MCF 10A (cell line): Measurements from ENCODE around the gene IER5L. TPM values are rescaled to one million over a fixed set of nuclear protein-coding genes. Genes with fewer than 3 reads are reported as not detected.

ENCODE experiments used
- BruUV-seq: library from RNA; stranded (reverse); fragments of 400-500 nt; replicated peaks from 2 replicates; lab custom pipeline; 2021; lab: Mats Ljungman, UMichigan
- CTCF ChIA-PET: fragments of 300-600 bp; sonication (Branson Sonifier 250); formaldehyde crosslinking; extraction: SDS; loops from one replicate; lab custom pipeline; 2021; ENCODE audit warnings: antibody characterized with exemption, inconsistent platforms; lab: Yijun Ruan, JAX
- POLR2A ChIA-PET: fragments of 300-600, 350-650 bp; sonication (Branson Sonifier 250); formaldehyde crosslinking; extraction: SDS; loops from one replicate; lab custom pipeline; 2020; ENCODE audit warnings: antibody characterized with exemption, inconsistent platforms; lab: Yijun Ruan, JAX
- DNase-seq: peaks from one replicate; pipeline ENCODE4 v3.0.0-alpha.2; 2018; ENCODE audit not compliant: unreplicated experiment
- H3K27ac Mint-ChIP-seq: one replicate; pipeline ENCODE4 v1.8.0; 2022; ENCODE audit warnings: mild to moderate bottlenecking, low read depth, mixed read lengths; ENCODE audit not compliant: unreplicated experiment
- H3K27me3 Mint-ChIP-seq: one replicate; pipeline ENCODE4 v1.8.0; 2022; ENCODE audit warnings: mixed read lengths; ENCODE audit not compliant: insufficient read depth, unreplicated experiment
- H3K36me3 Mint-ChIP-seq: one replicate; pipeline ENCODE4 v1.8.0; 2022; ENCODE audit warnings: mild to moderate bottlenecking, moderate library complexity, mixed read lengths; ENCODE audit not compliant: insufficient read depth, unreplicated experiment
- H3K4me1 Mint-ChIP-seq: one replicate; pipeline ENCODE4 v1.8.0; 2022; ENCODE audit warnings: mixed read lengths; ENCODE audit not compliant: insufficient read depth, unreplicated experiment
- H3K4me3 Mint-ChIP-seq: one replicate; pipeline ENCODE4 v1.8.0; 2022; ENCODE audit warnings: mild to moderate bottlenecking, moderate library complexity, mixed read lengths; ENCODE audit not compliant: unreplicated experiment
- H3K9me3 Mint-ChIP-seq: one replicate; pipeline ENCODE4 v1.8.0; 2022; ENCODE audit warnings: mixed read lengths; ENCODE audit not compliant: unreplicated experiment
- intact Hi-C: fragments of 100-400 bp; cut with micrococcal nuclease; formaldehyde crosslinking; loops from 2 replicates; pipeline ENCODE4 v1.14.1; 2022
- total RNA-seq: library from RNA; stranded (reverse); gene quantifications from 2 replicates; pipeline ENCODE4 v1.2.3, GENCODE V29; 2022
- TF ChIP-seq, protein P1 (sequence below): fragments of 200-600 bp; IDR thresholded peaks from one replicate; pipeline ENCODE4 v1.8.0; 2022; ENCODE audit warnings: antibody characterized with exemption, mild to moderate bottlenecking; ENCODE audit not compliant: unreplicated experiment

The IER5L gene
- total RNA-seq, 1 experiment from 2014 or later: 13.4 TPM

DNA sequence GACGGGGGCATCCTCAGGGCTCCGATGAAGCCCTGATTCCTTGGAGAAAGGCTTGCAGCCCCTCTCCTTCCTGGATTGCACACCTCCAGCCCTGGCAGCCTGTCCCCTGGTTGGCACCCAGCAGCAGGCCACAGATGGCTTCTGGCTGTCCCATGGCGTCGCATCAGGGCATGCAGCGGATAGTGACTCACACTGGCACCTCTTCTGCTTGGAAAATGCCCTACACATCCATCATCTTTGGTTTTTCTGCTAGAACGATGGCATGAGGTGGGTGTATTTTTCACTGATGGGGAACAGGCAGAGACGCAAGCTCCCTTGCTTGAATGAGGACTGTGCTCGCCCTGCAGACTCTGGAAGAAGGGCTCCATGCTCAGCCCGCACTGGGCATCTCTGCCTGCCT lies 23.2 kb upstream of the IER5L start:
- TF ChIP-seq, protein P1, sequence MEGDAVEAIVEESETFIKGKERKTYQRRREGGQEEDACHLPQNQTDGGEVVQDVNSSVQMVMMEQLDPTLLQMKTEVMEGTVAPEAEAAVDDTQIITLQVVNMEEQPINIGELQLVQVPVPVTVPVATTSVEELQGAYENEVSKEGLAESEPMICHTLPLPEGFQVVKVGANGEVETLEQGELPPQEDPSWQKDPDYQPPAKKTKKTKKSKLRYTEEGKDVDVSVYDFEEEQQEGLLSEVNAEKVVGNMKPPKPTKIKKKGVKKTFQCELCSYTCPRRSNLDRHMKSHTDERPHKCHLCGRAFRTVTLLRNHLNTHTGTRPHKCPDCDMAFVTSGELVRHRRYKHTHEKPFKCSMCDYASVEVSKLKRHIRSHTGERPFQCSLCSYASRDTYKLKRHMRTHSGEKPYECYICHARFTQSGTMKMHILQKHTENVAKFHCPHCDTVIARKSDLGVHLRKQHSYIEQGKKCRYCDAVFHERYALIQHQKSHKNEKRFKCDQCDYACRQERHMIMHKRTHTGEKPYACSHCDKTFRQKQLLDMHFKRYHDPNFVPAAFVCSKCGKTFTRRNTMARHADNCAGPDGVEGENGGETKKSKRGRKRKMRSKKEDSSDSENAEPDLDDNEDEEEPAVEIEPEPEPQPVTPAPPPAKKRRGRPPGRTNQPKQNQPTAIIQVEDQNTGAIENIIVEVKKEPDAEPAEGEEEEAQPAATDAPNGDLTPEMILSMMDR: no peak
- no TSS peak for BruUV-seq
- Mint-ChIP-seq H3K4me3 (no peak overlapping the region), H3K9me3 (no peaks in the 10 kb centered on the region), H3K27me3 (no peaks in the 10 kb centered on the region), H3K36me3 (no peaks in the 10 kb centered on the region), H3K4me1 (no peaks in the 10 kb centered on the region), H3K27ac (no peak overlapping the region)
- intact Hi-C loops: no loop called here
- ChIA-PET CTCF (no interaction called here), POLR2A (interaction anchor here (0.5 kb wide), 1 partner anchor 695 kb away, joined by 3 read pairs; no protein-coding TSS in a partner anchor)
- no peak for DNase-seq

DNA sequence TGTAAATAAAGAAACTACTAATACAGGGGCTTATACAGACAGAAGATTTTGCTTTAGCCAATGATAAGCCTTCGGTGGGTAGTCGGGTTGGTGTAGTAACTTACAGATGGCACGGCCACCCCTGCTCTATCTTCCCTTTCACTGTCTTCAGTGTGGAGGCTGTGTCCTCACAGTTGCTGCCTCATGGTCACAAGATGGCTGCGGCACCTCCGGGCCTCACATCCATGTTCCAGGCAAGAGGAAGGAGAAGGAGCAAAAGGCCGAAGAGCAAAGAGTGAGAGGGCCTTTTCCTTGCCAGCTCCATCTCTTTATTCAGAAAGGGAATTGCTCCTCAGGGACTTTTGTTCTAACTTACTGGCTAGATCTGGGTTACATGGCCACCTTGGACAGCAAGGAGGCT lies 22.2 kb upstream of the IER5L start:
- Mint-ChIP-seq H3K36me3 (no peaks in the 10 kb centered on the region), H3K27me3 (no peaks in the 10 kb centered on the region), H3K27ac (no peak overlapping the region), H3K9me3 (no peaks in the 10 kb centered on the region), H3K4me3 (no peak overlapping the region), H3K4me1 (no peaks in the 10 kb centered on the region)
- no TSS peak for BruUV-seq
- no peak for DNase-seq
- ChIA-PET CTCF (no interaction called here), POLR2A (no interaction called here)
- TF ChIP-seq, protein P1: no peak
- intact Hi-C loops: no loop called here

DNA sequence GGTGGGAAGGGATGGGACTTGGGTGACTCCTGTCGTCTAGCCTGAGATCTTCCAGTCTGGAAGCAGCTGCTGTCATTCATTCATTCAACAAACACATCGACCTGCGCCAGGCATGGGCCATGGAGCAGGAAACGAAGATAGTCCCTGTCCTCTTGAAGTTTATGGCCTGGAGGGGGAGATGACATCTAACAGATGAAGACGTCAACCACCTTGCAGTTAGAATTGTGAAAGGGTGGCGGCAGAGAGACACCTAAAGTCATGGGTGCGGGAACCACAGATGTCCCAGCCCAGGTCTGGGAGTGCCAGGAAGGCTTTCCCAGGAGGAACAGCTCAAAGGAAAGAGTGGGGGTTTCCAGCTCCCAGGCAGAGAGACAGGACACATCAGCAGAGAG lies 21.0 kb upstream of the IER5L start:
- ChIA-PET POLR2A (interaction anchor here (0.6 to 1.0 kb wide), 2 partner anchors 21 to 287 kb away, joined by 3 to 6 read pairs; partner anchors contain the start of gene IER5L), CTCF (no interaction called here)
- TF ChIP-seq, protein P1: no peak
- no peaks in the 10 kb centered on the region for H3K9me3 Mint-ChIP-seq
- intact Hi-C loops: no loop called here
- H3K4me1 Mint-ChIP-seq: no peaks in the 10 kb centered on the region
- DNase-seq: no peak
- BruUV-seq: no TSS peak
- no peak overlapping the region for H3K4me3 Mint-ChIP-seq
- H3K27me3 Mint-ChIP-seq: peaks cover 9% of the 10 kb centered on the region
- no peaks in the 10 kb centered on the region for H3K36me3 Mint-ChIP-seq
- H3K27ac Mint-ChIP-seq: no peak overlapping the region

DNA sequence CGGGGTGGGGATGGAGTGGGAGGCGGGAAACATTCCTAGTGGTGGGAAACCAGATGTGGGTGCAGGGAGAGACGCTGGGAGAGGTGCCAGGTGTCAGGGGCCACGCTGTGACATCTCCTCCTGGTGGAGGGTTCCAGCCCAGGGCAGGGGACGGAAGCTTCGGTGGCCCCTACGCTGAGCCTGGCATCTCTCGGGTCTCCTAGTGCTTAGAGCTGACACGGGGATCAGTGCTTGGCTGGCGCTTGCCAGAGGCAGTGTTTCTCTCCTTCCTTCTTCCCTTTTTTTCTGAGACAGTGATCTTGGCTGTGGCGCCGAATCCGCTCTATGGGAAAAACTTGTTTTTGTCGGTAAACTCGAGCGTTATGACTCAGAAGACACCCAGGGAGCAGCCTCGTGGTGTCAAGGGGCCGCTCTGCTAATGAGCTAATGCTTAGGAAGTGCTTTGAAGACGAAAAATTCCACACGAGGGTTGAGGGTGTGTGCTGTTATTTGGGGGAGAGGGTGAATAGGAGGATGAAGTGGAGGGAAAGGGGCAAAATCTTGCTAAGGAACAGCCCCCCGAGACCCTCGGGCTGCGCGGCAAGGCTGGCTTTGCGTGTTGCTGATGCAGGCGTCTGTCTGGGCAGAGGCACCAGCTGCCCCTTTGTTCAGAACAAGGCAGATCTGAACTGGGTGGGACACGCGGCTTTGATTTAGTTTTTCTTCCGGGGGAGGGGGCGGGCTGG lies 20.4 kb upstream of the IER5L start:
- Mint-ChIP-seq H3K36me3 (no peaks in the 10 kb centered on the region), H3K4me1 (no peaks in the 10 kb centered on the region), H3K27ac (no peak overlapping the region), H3K9me3 (no peaks in the 10 kb centered on the region), H3K4me3 (no peak overlapping the region), H3K27me3 (peaks cover 13% of the 10 kb centered on the region)
- DNase-seq: no peak
- TF ChIP-seq, protein P1: no peak
- ChIA-PET POLR2A (interaction anchor here (0.6 to 1.0 kb wide), 3 partner anchors 21 to 286 kb away, joined by 3 to 6 read pairs (median 3); partner anchors contain the start of gene IER5L), CTCF (no interaction called here)
- BruUV-seq: no TSS peak
- intact Hi-C loops: no loop called here
